NCI-H774 (cell line): ENCODE data around the gene SLC16A5.

ENCODE experiments used
- DNase-seq: peaks from one replicate; lab custom pipeline; 2025; lab: John Stamatoyannopoulos, UW

Gene SLC16A5

GRCh38 chr17:75086496-75087181, 1.1 kb upstream of the SLC16A5 start:
- no peak for DNase-seq

GRCh38 chr17:75087182-75087557, 584 bp upstream of the SLC16A5 start:
- DNase-seq, result no peak

- no peak for DNase-seq
These were observed 987 bp downstream of the SLC16A5 start for GRCh38 chr17:75088465-75089417.

- DNase-seq, result no peak
These were observed 3.4 kb downstream of the SLC16A5 start for GRCh38 chr17:75090871-75091854.

GRCh38 chr17:75091855-75092327, 4.1 kb downstream of the SLC16A5 start:
- DNase-seq, result no peak

GRCh38 chr17:75093548-75094158, 5.9 kb downstream of the SLC16A5 start:
- DNase-seq, result no peak

GRCh38 chr17:75094871-75095399, 7.2 kb downstream of the SLC16A5 start:
- DNase-seq, result no peak

- DNase-seq, result no peak
These were observed 8.4 kb downstream of the SLC16A5 start for GRCh38 chr17:75096082-75096625.

GRCh38 chr17:75097865-75098264, 10.1 kb downstream of the SLC16A5 start:
- no peak for DNase-seq

- no peak for DNase-seq
These were observed 11.1 kb downstream of the SLC16A5 start for GRCh38 chr17:75098861-75099260.

- DNase-seq, result no peak
These were observed 12.3 kb downstream of the SLC16A5 start for GRCh38 chr17:75099881-75100595.

- DNase-seq, result no peak
These were observed 14.6 kb downstream of the SLC16A5 start for GRCh38 chr17:75102385-75102821.

GRCh38 chr17:75103601-75104554, 16.1 kb downstream of the SLC16A5 start:
- DNase-seq, result no peak

- DNase-seq, result peak; percentile 78
These were observed 17.6 kb downstream of the SLC16A5 start for GRCh38 chr17:75105126-75106080.

GRCh38 chr17:75108193-75108592, 20.4 kb downstream of the SLC16A5 start:
- no peak for DNase-seq

- no peak for DNase-seq
These were observed 21.3 kb downstream of the SLC16A5 start for GRCh38 chr17:75109046-75109406.

GRCh38 chr17:75109407-75110233, 21.9 kb downstream of the SLC16A5 start, which contains the start of gene ARMC7:
Gene ARMC7 (plus strand): TSS chr17:75109969. CDS start chr17:75110289, 320 bp downstream.
- peak; percentile 95 for DNase-seq
